ENCODE measurements around the gene MYO9B.
A peak's percentile ranks its signal among the peaks of the same experiment; 100 is the strongest.

MYO9B gene

GRCh38 chr19:17075035-17075863 is at the start of gene MYO9B, which contains the start of gene HAUS8:
MYO9B (plus strand) TSS chr19:17075777; CDS start chr19:17101718, 25,941 bp downstream.
HAUS8 (minus strand) TSS chr19:17075452; CDS start chr19:17075422, 30 bp downstream.
- peak; percentile 86 for DNase-seq

DNA sequence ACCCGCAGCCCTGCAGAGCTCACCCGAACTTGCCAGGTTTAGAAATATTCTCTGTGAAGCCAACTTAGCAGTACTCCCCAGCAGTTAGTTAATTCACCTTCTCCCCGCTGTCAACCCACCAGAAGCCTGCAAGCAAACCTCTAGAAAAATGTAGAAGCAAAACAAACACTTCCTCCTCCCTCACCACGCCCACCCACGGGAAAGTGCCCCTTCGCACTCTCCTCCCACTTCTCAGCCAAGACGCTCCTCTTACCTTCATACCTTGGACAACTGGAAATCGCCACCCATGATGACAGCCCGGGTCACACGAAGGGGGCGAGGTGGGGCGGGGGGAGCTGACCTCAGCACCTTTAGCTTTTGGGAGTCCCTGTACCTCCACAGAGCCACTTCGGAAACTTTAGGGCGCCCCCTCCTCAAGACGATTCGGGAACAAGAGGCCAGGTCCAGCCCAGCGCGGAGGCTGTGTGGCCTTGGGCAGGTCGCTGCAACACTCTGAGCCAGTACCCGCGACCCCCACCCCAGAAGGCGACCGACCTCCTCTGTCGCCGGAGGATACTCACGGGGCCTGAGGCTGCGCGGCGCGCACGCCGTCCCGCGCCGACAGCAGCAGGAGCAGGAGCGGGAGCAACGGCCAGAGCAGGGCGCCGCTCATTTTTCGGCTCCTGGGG is 49.5 kb upstream of the MYO9B start:
- no peak for DNase-seq

GRCh38 chr19:17026706-17027534 is 48.7 kb upstream of the MYO9B start, which contains the start of gene CPAMD8:
CPAMD8 (minus strand) TSS chr19:17026810; CDS start chr19:17026642, 168 bp downstream.
- no peak for DNase-seq

- DNase-seq, result no peak
Observed at GRCh38 chr19:17027535-17027975, 48.0 kb upstream of the MYO9B start.

GRCh38 chr19:17031741-17032140 is 43.8 kb upstream of the MYO9B start:
- DNase-seq, result no peak

- no peak for DNase-seq
Observed at GRCh38 chr19:17035842-17036424, 39.6 kb upstream of the MYO9B start.

- no peak for DNase-seq
Observed at GRCh38 chr19:17036640-17037039, 38.9 kb upstream of the MYO9B start.

GRCh38 chr19:17037184-17037583 is 38.4 kb upstream of the MYO9B start:
- no peak for DNase-seq

GRCh38 chr19:17037966-17038500 is 37.5 kb upstream of the MYO9B start:
- no peak for DNase-seq

- DNase-seq, result no peak
Observed at GRCh38 chr19:17041976-17042375, 33.6 kb upstream of the MYO9B start.

DNA sequence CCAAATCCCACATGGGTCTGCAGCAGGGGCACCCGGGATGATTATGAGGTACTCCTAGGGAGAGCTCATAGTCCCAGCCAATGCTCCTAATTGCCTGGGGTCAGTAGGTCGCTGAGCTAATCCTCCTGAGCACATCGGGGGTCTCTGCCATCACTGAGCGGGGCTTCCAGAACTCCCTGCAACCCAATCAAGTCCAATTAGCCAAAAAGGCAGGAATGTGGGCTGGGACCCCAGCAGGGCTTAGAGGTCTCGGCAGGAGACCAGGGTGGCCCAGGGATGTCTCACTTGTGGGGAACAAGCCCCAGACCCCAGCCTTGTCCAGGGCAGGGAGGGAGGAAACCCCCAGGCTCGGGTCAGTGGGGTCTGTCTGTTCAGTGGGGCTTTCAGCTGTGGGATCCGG is 31.8 kb upstream of the MYO9B start:
- DNase-seq, result no peak

DNA sequence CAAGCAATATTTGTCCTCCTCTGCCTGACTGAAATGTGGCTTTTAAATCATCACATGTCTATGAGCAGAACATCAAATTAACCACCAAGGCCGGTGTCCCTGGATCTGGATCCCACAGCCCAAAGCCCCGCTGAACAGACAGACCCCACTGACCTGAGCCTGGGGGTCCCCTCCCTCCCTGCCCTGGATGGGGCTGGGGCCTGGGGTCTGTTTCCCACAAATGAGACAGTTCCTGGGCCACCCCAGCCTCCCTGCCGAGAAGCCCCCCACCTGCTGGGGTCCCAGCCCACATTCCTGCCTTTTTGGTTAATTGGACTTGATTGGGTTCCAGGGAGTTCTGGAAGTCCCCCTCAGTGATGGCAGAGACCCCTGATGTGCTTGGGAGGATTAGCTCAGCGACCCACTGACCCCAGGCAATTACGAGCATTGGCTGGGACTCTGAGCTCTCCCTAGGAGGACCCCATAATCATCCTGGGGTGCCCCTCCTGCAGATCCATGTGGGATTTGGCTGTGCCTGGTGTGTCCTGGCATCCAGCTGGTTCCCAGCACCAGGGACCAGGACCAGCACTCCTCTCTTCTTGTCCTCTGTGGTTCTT is 29.6 kb upstream of the MYO9B start:
- DNase-seq, result no peak

- DNase-seq, result no peak
Observed at GRCh38 chr19:17048885-17049453, 26.6 kb upstream of the MYO9B start.

- DNase-seq, result no peak
Observed at GRCh38 chr19:17049711-17050280, 25.8 kb upstream of the MYO9B start.

GRCh38 chr19:17052439-17052838 is 23.1 kb upstream of the MYO9B start:
- no peak for DNase-seq

DNA sequence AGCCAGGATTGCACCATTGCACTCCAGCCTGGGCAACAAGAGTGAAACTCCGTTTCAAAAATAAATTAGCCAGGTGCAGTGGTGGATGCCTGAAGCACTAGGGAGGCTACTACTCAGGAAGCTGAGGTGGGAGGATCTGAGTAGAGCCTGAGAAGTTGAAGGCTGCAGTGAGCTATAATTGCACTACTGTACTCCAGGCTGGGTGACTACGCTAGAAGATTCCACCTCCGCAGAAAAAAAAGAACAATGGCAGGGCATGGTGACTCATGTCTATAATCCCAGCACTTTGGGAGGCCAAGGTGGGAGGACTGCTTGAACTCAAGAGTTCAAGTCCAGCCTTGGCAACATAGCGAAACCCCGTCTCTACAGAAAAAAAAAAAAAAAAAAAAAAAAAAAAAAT is 20.8 kb upstream of the MYO9B start:
- DNase-seq, result no peak

- no peak for DNase-seq
Observed at GRCh38 chr19:17055636-17056035, 19.9 kb upstream of the MYO9B start.

- DNase-seq, result no peak
Observed at GRCh38 chr19:17058236-17058635, 17.3 kb upstream of the MYO9B start.

- no peak for DNase-seq
Observed at GRCh38 chr19:17060802-17061201, 14.8 kb upstream of the MYO9B start.

DNA sequence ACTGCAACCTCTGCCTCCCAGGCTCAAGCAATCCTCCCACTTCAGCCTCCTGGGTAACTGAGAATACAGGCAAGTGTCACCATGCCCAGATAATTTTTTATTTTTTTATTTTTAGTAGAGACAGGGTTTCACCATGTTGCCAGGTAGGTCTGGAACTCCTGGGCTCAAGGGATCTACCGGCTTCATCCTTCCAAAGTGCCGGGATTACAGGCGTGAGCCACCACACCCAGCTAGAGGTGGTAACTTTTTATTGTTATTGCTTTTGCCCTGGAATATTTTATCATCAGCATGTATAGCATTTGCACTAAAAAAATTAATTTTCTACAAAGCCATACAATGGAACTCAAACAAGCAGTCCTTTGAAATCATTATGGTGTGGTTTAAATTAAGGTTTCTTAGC is 14.4 kb upstream of the MYO9B start:
- DNase-seq, result no peak

DNA sequence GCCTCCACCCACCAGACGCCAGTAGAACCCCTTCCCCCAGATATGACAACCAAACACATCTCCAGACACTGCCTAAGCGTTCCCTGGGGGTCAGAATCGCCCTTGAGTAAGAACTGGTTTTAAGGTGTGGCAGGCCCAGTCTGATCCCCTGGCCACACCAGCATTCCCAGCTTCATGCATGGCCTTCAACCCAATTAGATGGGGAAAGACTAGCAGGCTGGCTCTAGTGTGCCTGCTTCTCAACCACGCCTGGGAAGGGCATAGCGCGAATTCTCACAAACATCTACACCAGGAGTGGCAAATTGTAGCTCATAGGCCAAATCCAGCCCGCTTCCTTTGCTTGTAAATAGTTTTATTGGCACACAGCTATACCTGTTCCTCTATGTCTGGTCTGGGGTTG is 13.9 kb upstream of the MYO9B start:
- DNase-seq, result no peak
